ENCODE results near the gene PLEKHA7.

PLEKHA7 gene

GRCh38 chr11:16935518-16936302, 78.5 kb downstream of the PLEKHA7 start:
- peak; percentile 65 for TF ChIP-seq CTCF (IDR thresholded peaks at IDR 0.05; ENCODE audit: extremely low read depth, missing control alignments)
- DNase-seq (ENCODE audit: low spot score): peak; percentile 58

GRCh38 chr11:16933756-16934603, 80.2 kb downstream of the PLEKHA7 start:
- TF ChIP-seq CTCF (IDR thresholded peaks at IDR 0.05; ENCODE audit: extremely low read depth, missing control alignments): no peak
- DNase-seq (ENCODE audit: low spot score): no peak

GRCh38 chr11:16933291-16933690, 80.9 kb downstream of the PLEKHA7 start:
- DNase-seq (ENCODE audit: low spot score): no peak
- TF ChIP-seq CTCF (IDR thresholded peaks at IDR 0.05; ENCODE audit: extremely low read depth, missing control alignments): no peak

GRCh38 chr11:16928044-16928443, 86.2 kb downstream of the PLEKHA7 start:
- TF ChIP-seq CTCF (IDR thresholded peaks at IDR 0.05; ENCODE audit: extremely low read depth, missing control alignments): no peak
- DNase-seq (ENCODE audit: low spot score): no peak

- DNase-seq (ENCODE audit: low spot score): no peak
- no peak for TF ChIP-seq CTCF (IDR thresholded peaks at IDR 0.05; ENCODE audit: extremely low read depth, missing control alignments)
Observed at GRCh38 chr11:16926883-16927626, 87.2 kb downstream of the PLEKHA7 start.

GRCh38 chr11:16925561-16926065, 88.6 kb downstream of the PLEKHA7 start:
- DNase-seq (ENCODE audit: low spot score): peak; percentile 61
- TF ChIP-seq CTCF (IDR thresholded peaks at IDR 0.05; ENCODE audit: extremely low read depth, missing control alignments): no peak
